PFSK-1 (cell line): ENCODE data around the gene EFNA5.

Experiments
- POLR2AphosphoS5 ChIP-seq: IDR thresholded peaks from 2 replicates; pipeline ENCODE4 v1.6.1; 2012; ENCODE audit warnings: low read depth, mild to moderate bottlenecking, control low read depth, low read length, moderate library complexity
- SIN3A ChIP-seq: IDR thresholded peaks from 2 replicates; pipeline ENCODE4 v1.6.1; 2012; ENCODE audit warnings: mild to moderate bottlenecking, low read length, moderate library complexity, borderline replicate concordance; ENCODE audit not compliant: insufficient read depth

DNA sequence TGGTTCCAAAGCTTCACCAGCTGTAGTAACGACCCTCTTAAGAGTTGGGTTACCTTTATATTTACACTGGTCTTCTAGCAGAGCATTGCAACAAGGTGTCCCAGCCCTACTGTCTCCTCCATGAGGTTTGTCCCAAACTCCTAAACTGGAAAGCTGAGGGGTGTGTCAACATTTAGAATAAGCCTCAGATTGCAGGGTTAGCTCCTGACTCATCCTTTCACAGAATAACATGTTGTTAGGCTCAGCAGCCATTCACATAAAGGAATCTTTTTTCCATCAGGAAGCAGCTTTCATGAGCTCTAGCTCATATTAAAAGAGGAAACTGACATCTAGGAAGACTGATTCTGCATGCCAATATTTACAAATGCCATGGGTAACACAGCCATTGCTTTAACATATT lies 238.7 kb downstream of the EFNA5 start:
- TF ChIP-seq POLR2AphosphoS5 (no peak), SIN3A (no peak)
